Thyroid gland (tissue), 4 donors: ENCODE results near the gene RGL3.

Source experiments
- POLR2A ChIP-seq, 2 donors: fragments of 450-650 bp; IDR thresholded peaks; one replicate each; pipeline ENCODE4 v1.6.1; 2017; ENCODE audit warnings: antibody characterized with exemption in 2 of 2, mild to moderate bottlenecking in 2 of 2, moderate library complexity in 1 of 2
- TF ChIP-seq, protein P1 (sequence below), 6 experiments: fragments of 200-600 bp in 3 of 6; fragments of 450-650 bp in 3 of 6; sonication (generic) in 3 of 6; IDR thresholded peaks; one replicate each; pipeline ENCODE4 v1.5.1; 2016 to 2019; ENCODE audit warnings: antibody characterized with exemption in 6 of 6, mild to moderate bottlenecking in 2 of 6, inconsistent platforms in 1 of 6, moderate library complexity in 1 of 6

DNA sequence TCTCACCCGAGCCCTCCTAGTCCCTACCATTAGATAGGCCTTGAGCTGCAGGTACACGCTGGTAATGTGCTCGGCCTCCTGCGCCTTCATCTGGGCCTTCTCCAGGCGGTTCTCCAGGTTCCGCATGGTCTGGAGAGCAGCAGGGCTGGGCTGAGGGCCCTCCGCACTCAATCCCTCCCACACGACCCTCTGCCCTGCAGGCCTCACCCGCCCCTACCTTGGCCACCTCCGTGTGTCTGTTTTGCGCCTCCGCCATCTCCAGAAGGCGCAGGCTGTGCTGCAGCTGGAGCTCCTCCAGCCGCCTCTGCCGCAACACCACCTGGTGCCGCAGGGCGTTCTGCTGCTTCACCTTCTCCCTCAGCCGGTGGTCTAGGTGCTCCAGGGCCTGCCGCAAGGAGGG lies 7.5 kb upstream of the RGL3 start:
- TF ChIP-seq, protein P1, sequence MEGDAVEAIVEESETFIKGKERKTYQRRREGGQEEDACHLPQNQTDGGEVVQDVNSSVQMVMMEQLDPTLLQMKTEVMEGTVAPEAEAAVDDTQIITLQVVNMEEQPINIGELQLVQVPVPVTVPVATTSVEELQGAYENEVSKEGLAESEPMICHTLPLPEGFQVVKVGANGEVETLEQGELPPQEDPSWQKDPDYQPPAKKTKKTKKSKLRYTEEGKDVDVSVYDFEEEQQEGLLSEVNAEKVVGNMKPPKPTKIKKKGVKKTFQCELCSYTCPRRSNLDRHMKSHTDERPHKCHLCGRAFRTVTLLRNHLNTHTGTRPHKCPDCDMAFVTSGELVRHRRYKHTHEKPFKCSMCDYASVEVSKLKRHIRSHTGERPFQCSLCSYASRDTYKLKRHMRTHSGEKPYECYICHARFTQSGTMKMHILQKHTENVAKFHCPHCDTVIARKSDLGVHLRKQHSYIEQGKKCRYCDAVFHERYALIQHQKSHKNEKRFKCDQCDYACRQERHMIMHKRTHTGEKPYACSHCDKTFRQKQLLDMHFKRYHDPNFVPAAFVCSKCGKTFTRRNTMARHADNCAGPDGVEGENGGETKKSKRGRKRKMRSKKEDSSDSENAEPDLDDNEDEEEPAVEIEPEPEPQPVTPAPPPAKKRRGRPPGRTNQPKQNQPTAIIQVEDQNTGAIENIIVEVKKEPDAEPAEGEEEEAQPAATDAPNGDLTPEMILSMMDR (IDR thresholded peaks at IDR 0.05): no peak
- no peak for TF ChIP-seq POLR2A (IDR thresholded peaks at IDR 0.05)
